ENCODE results near the gene NFASC.

DNA sequence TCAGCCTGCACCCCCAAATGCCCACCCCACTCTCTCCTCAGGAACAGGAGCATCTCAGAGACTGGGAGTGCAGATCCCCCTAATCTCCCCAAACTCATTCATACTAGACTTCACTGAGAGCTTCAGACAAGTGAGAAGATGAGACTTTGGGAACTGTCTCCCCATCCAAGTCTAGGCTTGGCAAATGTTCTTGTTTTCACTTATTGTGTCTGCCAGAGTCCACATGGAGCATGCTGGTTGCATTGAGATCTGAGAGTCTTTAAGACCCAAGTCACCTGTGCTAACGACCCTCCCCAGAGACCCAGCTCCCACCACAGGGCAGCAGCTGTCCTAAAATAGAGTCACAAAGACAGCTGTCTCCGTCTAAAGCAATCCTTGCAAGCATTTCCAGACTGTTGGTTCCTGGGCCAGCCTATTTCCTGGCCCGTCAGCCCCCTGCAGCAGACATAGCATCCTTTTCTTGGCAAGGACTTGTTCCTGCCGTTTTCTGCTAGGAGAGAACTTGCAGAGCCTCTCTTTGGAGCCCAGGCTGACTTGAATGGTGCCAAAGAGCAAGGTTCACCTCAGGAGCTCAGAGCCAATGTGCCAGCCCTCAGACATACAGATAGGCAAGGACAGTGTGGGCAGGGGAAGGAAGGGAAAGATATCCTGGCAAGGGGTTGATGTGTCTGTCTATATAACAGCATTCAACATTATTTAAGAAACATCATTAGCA, 170.5 kb downstream of the NFASC start:
- TF ChIP-seq CTCF (IDR thresholded peaks at IDR 0.05; ENCODE audit: low read length) (no peak), EZH2phosphoT487 (IDR thresholded peaks at IDR 0.05; ENCODE audit: low read length) (no peak), EZH2 (optimal IDR thresholded peaks at IDR 0.05; ENCODE audit: low read depth, low read length) (no peak)

Measured in MM.1S (cell line).